ENCODE results near the gene FAM131B. TPM values are rescaled to one million over a fixed set of nuclear protein-coding genes. Genes with fewer than 3 reads are reported as not detected.

Gene FAM131B
- total RNA-seq, 1 experiment from 2014 or later = 17.3 TPM

DNA sequence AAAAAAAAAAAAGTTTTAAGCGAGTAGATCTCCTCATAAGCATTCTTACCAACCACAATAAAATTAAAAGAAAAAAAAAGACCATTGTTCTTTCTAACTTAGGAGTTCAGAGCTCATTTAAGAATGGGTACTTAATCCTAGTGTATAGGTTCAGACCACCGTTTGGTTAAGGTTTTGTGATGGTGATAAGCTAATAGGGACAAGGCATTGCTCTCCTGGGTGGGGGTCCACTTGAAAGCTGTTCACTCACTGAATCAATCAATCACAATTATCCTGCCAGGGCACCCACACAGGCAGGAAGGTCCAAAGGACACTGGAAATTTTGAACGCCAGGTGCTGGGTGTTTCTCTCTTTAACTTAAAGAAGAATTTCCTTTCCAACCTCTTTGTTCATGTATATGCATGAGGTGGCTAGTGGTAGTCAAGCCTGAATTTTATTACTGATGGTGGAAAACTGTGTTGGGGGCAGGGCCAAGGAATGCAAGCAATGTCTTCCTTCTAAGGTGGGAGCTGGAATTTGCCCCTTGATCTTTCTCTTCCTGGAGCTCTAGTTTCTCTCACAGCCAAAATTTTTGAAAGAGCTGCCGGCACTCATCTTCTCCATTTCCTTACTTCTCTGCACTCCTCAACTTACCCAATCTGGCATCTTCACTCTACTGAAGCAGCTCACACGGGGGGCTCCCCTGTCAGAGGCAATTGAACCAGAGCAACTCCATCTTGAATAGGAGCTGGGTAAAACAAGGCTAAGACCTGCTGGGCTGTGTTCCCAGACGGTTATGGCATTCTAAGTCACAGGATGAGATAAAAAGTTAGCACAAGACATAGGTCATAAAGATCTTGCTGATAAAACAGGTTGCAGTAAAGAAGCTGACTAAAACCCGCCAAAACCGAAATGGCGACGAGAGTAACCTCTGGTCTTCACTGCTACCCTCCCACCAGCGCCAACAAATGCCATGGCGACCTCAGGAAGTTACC is 7.5 kb upstream of the FAM131B start:
- Histone ChIP-seq H4K8ac (replicated peaks; ENCODE audit: insufficient read length, low read depth, low read length) (no peak overlapping the region), H3K4me2 (ENCODE audit: insufficient read depth, insufficient read length, low read length) (no peak overlapping the region), H3K56ac (ENCODE audit: insufficient read length, low read depth, low read length) (no peak overlapping the region), H3K4ac (ENCODE audit: low read depth, low read length) (no peak overlapping the region; the same call in 1 of the 2 replicates), H3K14ac (ENCODE audit: insufficient read depth, low read length) (peak overlapping the region; percentile 11; the same call in 1 of the 2 replicates), H3K9me3 (ENCODE audit: control insufficient read depth, low read depth, low read length) (no peaks in the 10 kb centered on the region), H3K18ac (ENCODE audit: insufficient read length, low read depth, low read length) (peak overlapping the region; percentile 50), H2BK120ac (ENCODE audit: low read depth, low read length, poor library complexity, severe bottlenecking) (peak overlapping the region; percentile 38), H2AFZ (ENCODE audit: low read length) (no peak overlapping the region), H3T11ph (ENCODE audit: low read length) (no peak overlapping the region), H2BK5ac (ENCODE audit: insufficient read length, low read length) (no peak overlapping the region), H3K23ac (ENCODE audit: insufficient read length, low read depth, low read length) (no peak overlapping the region), H2BK15ac (ENCODE audit: low read depth, low read length) (no peak overlapping the region), H3K23me2 (ENCODE audit: insufficient read length, low read depth, low read length, poor library complexity, severe bottlenecking) (no peaks in the 10 kb centered on the region), H4K5ac (ENCODE audit: insufficient read length, low read depth, low read length) (peak overlapping the region; percentile 77), H3K79me1 (ENCODE audit: insufficient read depth, low read depth, low read length, poor library complexity, severe bottlenecking) (no peaks in the 10 kb centered on the region), H2BK12ac (ENCODE audit: insufficient read length, low read depth, low read length) (peak overlapping the region; percentile 92), H4K91ac (ENCODE audit: insufficient read length, low read depth, low read length) (no peak overlapping the region), H4K20me1 (ENCODE audit: control insufficient read depth, insufficient read depth, insufficient read length) (no peaks in the 10 kb centered on the region), H3K9ac (ENCODE audit: extremely low read depth, insufficient read length, low read length) (peak overlapping the region; percentile 47), H3K27me3 (ENCODE audit: insufficient read depth, low read length) (no peaks in the 10 kb centered on the region), H3K4me1 (ENCODE audit: insufficient read depth, low read length) (peaks cover 12% of the 10 kb centered on the region), H3K27ac (ENCODE audit: insufficient read length, low read depth, low read length) (peak overlapping the region; percentile 44), H3K79me2 (ENCODE audit: insufficient read depth, low read length) (no peaks in the 10 kb centered on the region), H2BK20ac (ENCODE audit: low read depth, low read length, poor library complexity, severe bottlenecking) (no peak overlapping the region), H2AK5ac (ENCODE audit: insufficient read length, low read length) (no peak overlapping the region)
- DNase-seq = peak; percentile 61
- peak overlapping the region in 2 of 3 experiments; percentile 1 to 86; a peak in 4 of 7 replicates for H3K27ac Mint-ChIP-seq
- H3K27me3 Mint-ChIP-seq (ENCODE audit: low read depth) = peaks cover 9% of the 10 kb centered on the region
- WGBS (ENCODE audit: extremely low coverage, insufficient read length, low lambda C conversion rate) = no CpG with 5 or more reads among the region's 12 CpGs
- peak overlapping the region in 1 of 2 experiments; percentile 52; a peak in 2 of 5 replicates for H3K4me3 Mint-ChIP-seq
- H3K9me3 Mint-ChIP-seq = no peaks in the 10 kb centered on the region
- TF ChIP-seq, protein P1, sequence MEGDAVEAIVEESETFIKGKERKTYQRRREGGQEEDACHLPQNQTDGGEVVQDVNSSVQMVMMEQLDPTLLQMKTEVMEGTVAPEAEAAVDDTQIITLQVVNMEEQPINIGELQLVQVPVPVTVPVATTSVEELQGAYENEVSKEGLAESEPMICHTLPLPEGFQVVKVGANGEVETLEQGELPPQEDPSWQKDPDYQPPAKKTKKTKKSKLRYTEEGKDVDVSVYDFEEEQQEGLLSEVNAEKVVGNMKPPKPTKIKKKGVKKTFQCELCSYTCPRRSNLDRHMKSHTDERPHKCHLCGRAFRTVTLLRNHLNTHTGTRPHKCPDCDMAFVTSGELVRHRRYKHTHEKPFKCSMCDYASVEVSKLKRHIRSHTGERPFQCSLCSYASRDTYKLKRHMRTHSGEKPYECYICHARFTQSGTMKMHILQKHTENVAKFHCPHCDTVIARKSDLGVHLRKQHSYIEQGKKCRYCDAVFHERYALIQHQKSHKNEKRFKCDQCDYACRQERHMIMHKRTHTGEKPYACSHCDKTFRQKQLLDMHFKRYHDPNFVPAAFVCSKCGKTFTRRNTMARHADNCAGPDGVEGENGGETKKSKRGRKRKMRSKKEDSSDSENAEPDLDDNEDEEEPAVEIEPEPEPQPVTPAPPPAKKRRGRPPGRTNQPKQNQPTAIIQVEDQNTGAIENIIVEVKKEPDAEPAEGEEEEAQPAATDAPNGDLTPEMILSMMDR (conservative IDR thresholded peaks at IDR 0.05) = no peak
- peaks cover 42 to 43% of the 10 kb centered on the region in 2 experiments for H3K4me1 Mint-ChIP-seq
- no peaks in the 10 kb centered on the region for H3K36me3 Mint-ChIP-seq (ENCODE audit: insufficient read depth in 1 of 3, low read depth in 3 of 3)
